H1 (cell line): ENCODE results near the gene CCDC81. TPM values are rescaled to one million over a fixed set of nuclear protein-coding genes. Genes with fewer than 3 reads are reported as not detected.

Experiments used
- POLR2AphosphoS5 ChIP-seq: IDR thresholded peaks from 2 replicates; pipeline ENCODE4 v1.6.1; 2011; ENCODE audit warnings: low read depth, low read length
- RXRA ChIP-seq: IDR thresholded peaks from 2 replicates; pipeline ENCODE4 v1.6.1; 2011; ENCODE audit warnings: low read depth, mild to moderate bottlenecking, low read length, moderate library complexity; ENCODE audit not compliant: insufficient read depth
- polyA plus RNA-seq, 7 experiments: library from polyadenylated mRNA; depleted of rRNA in 3 of 7; stranded (reverse) in 5 of 7; unstranded in 2 of 7; fragments of >200 nt in 5 of 7; fragments of 200-250 nt in 2 of 7; gene quantifications; 1 replicate in 5 of 7; 2 replicates in 1 of 7; 4 replicates in 1 of 7; pipeline versions ENCODE4 v1.2.1 to v1.2.3, GENCODE V29; 2011 to 2013; ENCODE audit warnings: missing spikeins in 2 of 7, mixed read lengths in 2 of 7
- total RNA-seq: library from RNA; stranded (reverse); fragmentation: NEBNext Ultra II Directional; extraction: Animal tissue kit (Norgen Biotek cat#: 25700); gene quantifications from 2 replicates; pipeline ENCODE4 v1.2.1, GENCODE V29; 2021

The CCDC81 gene
- total and polyA plus RNA-seq, 2 of the 8 experiments (the other 6 are each of a cell fraction or from before 2014, with no cell fraction given): 0.30 to 0.58 TPM

DNA sequence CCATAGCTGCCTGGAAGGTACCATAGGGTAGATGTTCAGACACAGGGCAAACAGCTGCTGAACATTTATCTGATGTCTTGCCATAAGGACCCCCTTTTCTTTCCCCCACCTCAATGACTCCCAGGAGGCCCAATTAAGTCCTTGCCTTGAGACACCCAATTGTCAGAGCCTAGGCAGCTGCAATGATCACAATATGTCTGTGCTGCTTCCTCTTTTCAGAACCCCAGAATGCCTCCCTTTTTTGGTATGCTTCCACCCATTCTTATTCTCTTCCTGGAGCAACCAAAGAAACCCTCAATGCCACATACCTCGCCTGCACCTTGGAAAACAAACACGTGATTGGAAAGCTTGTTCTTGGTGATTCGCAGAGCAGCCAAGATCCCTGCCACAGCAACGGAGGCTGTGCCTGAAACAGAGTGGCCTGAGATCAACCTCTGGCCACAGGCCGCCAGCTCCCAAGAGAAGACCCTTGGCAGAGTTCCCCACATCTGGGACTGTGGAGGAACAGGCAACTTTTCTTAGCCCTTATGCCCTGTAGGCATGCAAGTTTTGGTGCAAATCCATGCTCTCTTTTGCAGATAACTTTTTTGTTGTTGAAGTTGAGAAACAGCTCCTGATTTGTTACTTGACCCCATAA, 75.4 kb downstream of the CCDC81 start (continued):
- TF ChIP-seq RXRA (no peak), POLR2AphosphoS5 (no peak)
